ENCODE results near the gene ELOVL2. TPM values are rescaled to one million over a fixed set of nuclear protein-coding genes. Genes with fewer than 3 reads are reported as not detected.

The ELOVL2 gene
- total RNA-seq, 1 experiment from 2014 or later, result 0.41 TPM

- no peaks in the 10 kb centered on the region for H3F3A ChIP-seq (ENCODE audit: insufficient read depth, low read depth)
- H3K4me1 ChIP-seq (replicated peaks; ENCODE audit: insufficient read depth), result no peaks in the 10 kb centered on the region
- no peaks in the 10 kb centered on the region for H3K27me3 ChIP-seq (ENCODE audit: insufficient read depth, low read depth)
- CTCF ChIA-PET, result no interaction called here
- intact Hi-C loops (cut with micrococcal nuclease; ENCODE audit: unreplicated experiment), result no loop called here
- no peak for DNase-seq
- H3K4me2 ChIP-seq, result no peak overlapping the region
- H2AFZ ChIP-seq, result no peak overlapping the region
- no peaks in the 10 kb centered on the region for H3K9me2 ChIP-seq (ENCODE audit: insufficient read depth)
- POLR2A ChIA-PET (ENCODE audit: unreplicated experiment), result no interaction called here
- H3K79me2 ChIP-seq (ENCODE audit: low read depth), result no peaks in the 10 kb centered on the region
- no peaks in the 10 kb centered on the region for H4K20me1 ChIP-seq (ENCODE audit: insufficient read depth)
- no peak overlapping the region for H3K4me3 ChIP-seq
- BruUV-seq (replicated peaks), result no TSS peak
- no peak overlapping the region for H3K27ac ChIP-seq
- no peaks in the 10 kb centered on the region for H3K36me3 ChIP-seq (ENCODE audit: low read depth)
- TF ChIP-seq CTCF (conservative IDR thresholded peaks at IDR 0.05) (no peak), EZH2 (IDR thresholded peaks at IDR 0.05; ENCODE audit: low read depth) (no peak)
- no peaks in the 10 kb centered on the region for H3K9me3 ChIP-seq (ENCODE audit: insufficient read depth, low read depth)
These were observed 34.2 kb upstream of the ELOVL2 start for GRCh38 chr6:11078266-11078665.

GRCh38 chr6:11076540-11076939, 32.4 kb upstream of the ELOVL2 start:
- Histone ChIP-seq H3K4me2 (no peak overlapping the region), H3K36me3 (ENCODE audit: low read depth) (no peaks in the 10 kb centered on the region), H3K9me3 (ENCODE audit: insufficient read depth, low read depth) (no peaks in the 10 kb centered on the region), H3K9me2 (ENCODE audit: insufficient read depth) (no peaks in the 10 kb centered on the region), H3K27me3 (ENCODE audit: insufficient read depth, low read depth) (no peaks in the 10 kb centered on the region), H3K4me3 (no peak overlapping the region), H2AFZ (no peak overlapping the region), H4K20me1 (ENCODE audit: insufficient read depth) (no peaks in the 10 kb centered on the region), H3K79me2 (ENCODE audit: low read depth) (no peaks in the 10 kb centered on the region), H3K4me1 (replicated peaks; ENCODE audit: insufficient read depth) (no peaks in the 10 kb centered on the region), H3K27ac (no peak overlapping the region), H3F3A (ENCODE audit: insufficient read depth, low read depth) (no peaks in the 10 kb centered on the region)
- BruUV-seq (replicated peaks), result no TSS peak
- TF ChIP-seq CTCF (conservative IDR thresholded peaks at IDR 0.05), result no peak
- POLR2A ChIA-PET (ENCODE audit: unreplicated experiment), result no interaction called here
- DNase-seq, result no peak
- intact Hi-C loops (cut with micrococcal nuclease; ENCODE audit: unreplicated experiment), result no loop called here
- CTCF ChIA-PET, result no interaction called here

GRCh38 chr6:11072101-11072500, 28.0 kb upstream of the ELOVL2 start:
- CTCF ChIA-PET, result interaction anchor here (1.0 kb wide), 1 partner anchor 46 kb away, joined by 4 read pairs; no protein-coding TSS in a partner anchor
- POLR2A ChIA-PET (ENCODE audit: unreplicated experiment), result no interaction called here
- DNase-seq, result no peak

More at GRCh38 chr6:11072101-11072500, 28.0 kb upstream of the ELOVL2 start:
- Histone ChIP-seq H3K79me2 (ENCODE audit: low read depth) (no peaks in the 10 kb centered on the region), H3K4me2 (no peak overlapping the region), H3K4me1 (replicated peaks; ENCODE audit: insufficient read depth) (no peaks in the 10 kb centered on the region), H3K4me3 (no peak overlapping the region), H3K36me3 (ENCODE audit: low read depth) (no peaks in the 10 kb centered on the region), H3K27me3 (ENCODE audit: insufficient read depth, low read depth) (no peaks in the 10 kb centered on the region), H3K9me2 (ENCODE audit: insufficient read depth) (no peaks in the 10 kb centered on the region), H2AFZ (no peak overlapping the region), H3F3A (ENCODE audit: insufficient read depth, low read depth) (no peaks in the 10 kb centered on the region), H4K20me1 (ENCODE audit: insufficient read depth) (no peaks in the 10 kb centered on the region), H3K27ac (no peak overlapping the region), H3K9me3 (ENCODE audit: insufficient read depth, low read depth) (no peaks in the 10 kb centered on the region)
- intact Hi-C loops (cut with micrococcal nuclease; ENCODE audit: unreplicated experiment), result no loop called here
- TF ChIP-seq EZH2 (IDR thresholded peaks at IDR 0.05; ENCODE audit: low read depth), result no peak
- TF ChIP-seq CTCF (conservative IDR thresholded peaks at IDR 0.05), result no peak
- no TSS peak for BruUV-seq (replicated peaks)
